Hepatocyte (in vitro differentiated cells): ENCODE data around the gene FAM24B. TPM values are rescaled to one million over a fixed set of nuclear protein-coding genes. Genes with fewer than 3 reads are reported as not detected.

Source experiments
- DNase-seq: peaks from one replicate; pipeline ENCODE4 v3.0.0-alpha.2; 2016; ENCODE audit warnings: low spot score
- H2AFZ ChIP-seq: fragments of 200-600 bp; sonication (generic); 2 replicates; pipeline ENCODE4 v1.6.0; 2016; ENCODE audit warnings: antibody characterized with exemption, mild to moderate bottlenecking
- H3K27ac ChIP-seq: fragments of 200-600 bp; sonication (generic); 2 replicates; pipeline ENCODE4 v1.5.1; 2016; ENCODE audit warnings: mild to moderate bottlenecking
- H3K27me3 ChIP-seq: fragments of 200-600 bp; sonication (generic); 2 replicates; pipeline ENCODE4 v1.6.1; 2016
- H3K36me3 ChIP-seq: fragments of 200-600 bp; sonication (generic); replicated peaks from 2 replicates; pipeline ENCODE4 v1.5.1; 2016; ENCODE audit warnings: low read depth; ENCODE audit not compliant: insufficient read depth
- H3K4me1 ChIP-seq: fragments of 200-600 bp; sonication (generic); 2 replicates; pipeline ENCODE4 v1.5.1; 2016; ENCODE audit warnings: mild to moderate bottlenecking, moderate library complexity; ENCODE audit not compliant: insufficient read depth
- H3K4me2 ChIP-seq: fragments of 200-600 bp; sonication (generic); 2 replicates; pipeline ENCODE4 v1.6.0; 2016
- H3K4me3 ChIP-seq: fragments of 200-600 bp; sonication (generic); 2 replicates; pipeline ENCODE4 v1.5.1; 2016; ENCODE audit warnings: mild to moderate bottlenecking
- H3K79me2 ChIP-seq: fragments of 200-600 bp; sonication (generic); 2 replicates; pipeline ENCODE4 v1.6.0; 2017; ENCODE audit warnings: mild to moderate bottlenecking
- H3K9me2 ChIP-seq: fragments of 200-600 bp; sonication (generic); replicated peaks from 2 replicates; pipeline ENCODE4 v1.6.0; 2017; ENCODE audit warnings: mild to moderate bottlenecking; ENCODE audit not compliant: insufficient read depth
- H3K9me3 ChIP-seq: fragments of 200-600 bp; sonication (generic); 2 replicates; pipeline ENCODE4 v1.5.1; 2016; ENCODE audit warnings: low read depth, mild to moderate bottlenecking
- H4K20me1 ChIP-seq: fragments of 200-600 bp; sonication (generic); 2 replicates; pipeline ENCODE4 v1.6.0; 2016; ENCODE audit warnings: mild to moderate bottlenecking; ENCODE audit not compliant: insufficient read depth, poor library complexity, severe bottlenecking
- EZH2 ChIP-seq: fragments of 200-600 bp; sonication (generic); IDR thresholded peaks from 2 replicates; pipeline ENCODE4 v1.6.1; 2016; ENCODE audit warnings: antibody characterized with exemption, mild to moderate bottlenecking, borderline replicate concordance
- EZH2phosphoT487 ChIP-seq: fragments of 200-600 bp; sonication (generic); IDR thresholded peaks from one replicate; pipeline ENCODE4 v1.6.1; 2018; ENCODE audit warnings: antibody characterized with exemption, mild to moderate bottlenecking, low read depth, moderate library complexity; ENCODE audit not compliant: unreplicated experiment, severe bottlenecking
- WGBS: methylation state at CpG from one replicate; pipeline ENCODE4 v1.1.6; 2016; ENCODE audit warnings: low lambda C conversion rate; ENCODE audit errors: missing lambda C conversion rate; 5-methylcytosine and 5-hydroxymethylcytosine counted together
- polyA plus RNA-seq: library from polyadenylated mRNA; unstranded; fragments of >200 nt; fragmentation: Nextera tagmentation; extraction: Ambion mirVana; gene quantifications from 2 replicates; pipeline ENCODE4 v1.2.1, GENCODE V29; 2016
- total RNA-seq: library from RNA; depleted of rRNA; stranded (reverse); fragments of >200 nt; gene quantifications from 2 replicates; pipeline ENCODE4 v1.2.3, GENCODE V29; 2014
- TF ChIP-seq, protein P1 (sequence below): fragments of 200-600 bp; sonication (generic); IDR thresholded peaks from 2 replicates; pipeline ENCODE4 v1.5.1; 2016; ENCODE audit warnings: antibody characterized with exemption, mild to moderate bottlenecking; ENCODE audit not compliant: poor library complexity

The FAM24B gene
- total and polyA plus RNA-seq, 2 experiments from 2014 or later = not detected

GRCh38 chr10:122828716-122829255, 50.6 kb downstream of the FAM24B start:
- DNase-seq = no peak
- Histone ChIP-seq H3K4me3 (no peak overlapping the region), H3K9me3 (no peaks in the 10 kb centered on the region), H3K27ac (no peak overlapping the region), H4K20me1 (no peaks in the 10 kb centered on the region), H2AFZ (no peak overlapping the region), H3K9me2 (no peaks in the 10 kb centered on the region), H3K36me3 (no peaks in the 10 kb centered on the region), H3K4me2 (no peak overlapping the region), H3K4me1 (no peaks in the 10 kb centered on the region), H3K79me2 (no peaks in the 10 kb centered on the region), H3K27me3 (peaks cover 4% of the 10 kb centered on the region)
- WGBS = 89% methylated on average over 4 of the region's 4 CpGs
- no peak for TF ChIP-seq EZH2phosphoT487
- TF ChIP-seq, protein P1, sequence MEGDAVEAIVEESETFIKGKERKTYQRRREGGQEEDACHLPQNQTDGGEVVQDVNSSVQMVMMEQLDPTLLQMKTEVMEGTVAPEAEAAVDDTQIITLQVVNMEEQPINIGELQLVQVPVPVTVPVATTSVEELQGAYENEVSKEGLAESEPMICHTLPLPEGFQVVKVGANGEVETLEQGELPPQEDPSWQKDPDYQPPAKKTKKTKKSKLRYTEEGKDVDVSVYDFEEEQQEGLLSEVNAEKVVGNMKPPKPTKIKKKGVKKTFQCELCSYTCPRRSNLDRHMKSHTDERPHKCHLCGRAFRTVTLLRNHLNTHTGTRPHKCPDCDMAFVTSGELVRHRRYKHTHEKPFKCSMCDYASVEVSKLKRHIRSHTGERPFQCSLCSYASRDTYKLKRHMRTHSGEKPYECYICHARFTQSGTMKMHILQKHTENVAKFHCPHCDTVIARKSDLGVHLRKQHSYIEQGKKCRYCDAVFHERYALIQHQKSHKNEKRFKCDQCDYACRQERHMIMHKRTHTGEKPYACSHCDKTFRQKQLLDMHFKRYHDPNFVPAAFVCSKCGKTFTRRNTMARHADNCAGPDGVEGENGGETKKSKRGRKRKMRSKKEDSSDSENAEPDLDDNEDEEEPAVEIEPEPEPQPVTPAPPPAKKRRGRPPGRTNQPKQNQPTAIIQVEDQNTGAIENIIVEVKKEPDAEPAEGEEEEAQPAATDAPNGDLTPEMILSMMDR = no peak

DNA sequence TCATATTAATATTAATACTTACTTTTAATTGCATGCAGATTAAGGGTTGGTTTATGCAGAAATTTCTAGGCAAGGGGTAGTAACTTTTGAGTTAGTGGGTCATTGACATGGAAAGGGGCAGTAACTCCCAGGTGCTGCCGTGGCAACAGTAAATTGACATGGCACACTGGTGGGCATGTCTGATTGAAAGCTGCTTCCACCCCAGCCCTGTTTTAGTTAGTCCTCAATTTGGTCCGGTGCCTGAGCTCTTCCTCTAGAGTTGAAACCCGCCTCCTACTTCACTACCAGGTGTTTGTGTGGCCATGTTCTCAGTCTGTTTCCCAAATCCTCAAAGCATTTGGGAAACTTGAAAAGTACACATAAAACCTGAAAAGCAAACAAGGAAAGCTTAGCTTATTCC, 52.1 kb downstream of the FAM24B start:
- no peak for TF ChIP-seq EZH2phosphoT487
- TF ChIP-seq, protein P1 = no peak
- no peak for TF ChIP-seq EZH2
- H2AFZ ChIP-seq = no peak overlapping the region
- H3K4me1 ChIP-seq = no peaks in the 10 kb centered on the region
- no peaks in the 10 kb centered on the region for H4K20me1 ChIP-seq
- H3K27me3 ChIP-seq = peaks cover 4% of the 10 kb centered on the region
- H3K79me2 ChIP-seq = no peaks in the 10 kb centered on the region
- DNase-seq = no peak
- H3K4me3 ChIP-seq = no peak overlapping the region
- no peaks in the 10 kb centered on the region for H3K9me3 ChIP-seq
- whole genome bisulfite sequencing = 93% methylated on average over 3 of the region's 3 CpGs
- no peaks in the 10 kb centered on the region for H3K36me3 ChIP-seq
- H3K27ac ChIP-seq = no peak overlapping the region
- no peaks in the 10 kb centered on the region for H3K9me2 ChIP-seq
- H3K4me2 ChIP-seq = no peak overlapping the region

DNA sequence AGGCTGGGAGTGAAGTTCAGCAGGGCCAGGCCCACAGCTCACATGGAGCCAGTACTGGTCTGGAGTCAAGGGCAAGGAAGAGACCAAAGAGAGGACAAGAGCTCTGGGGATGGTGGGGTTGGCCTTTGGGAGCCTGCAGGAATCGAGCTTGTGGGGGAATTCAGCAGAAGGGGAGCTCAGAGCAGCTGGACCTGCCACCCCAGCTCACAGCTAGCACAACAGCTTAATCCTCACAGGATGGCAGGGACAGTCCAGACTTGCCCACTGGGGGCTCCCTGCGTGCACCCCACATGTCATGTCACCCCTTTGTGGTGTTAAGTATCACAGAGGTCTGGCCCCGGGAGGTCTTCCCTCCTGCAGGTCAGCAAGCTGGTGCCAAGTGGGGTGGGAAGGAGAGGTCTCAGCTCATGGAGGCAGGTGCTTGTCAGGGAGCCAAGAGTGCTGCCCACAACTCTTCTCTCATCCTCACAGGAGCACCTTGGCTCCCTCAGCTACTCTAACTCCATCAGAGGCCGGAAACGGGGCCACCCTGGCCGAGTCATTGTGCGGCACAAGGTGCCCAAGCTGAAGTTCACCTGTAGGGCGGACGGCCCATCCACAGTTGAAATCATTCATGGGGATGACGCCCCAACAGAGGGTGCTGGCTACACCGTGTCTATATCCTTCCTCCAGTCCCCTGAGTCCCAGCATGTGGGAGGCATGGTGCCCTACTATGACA, 56.2 kb downstream of the FAM24B start:
- Histone ChIP-seq H3K36me3 (no peaks in the 10 kb centered on the region), H4K20me1 (no peaks in the 10 kb centered on the region), H3K9me2 (no peaks in the 10 kb centered on the region), H2AFZ (no peak overlapping the region), H3K79me2 (no peaks in the 10 kb centered on the region), H3K4me1 (no peaks in the 10 kb centered on the region), H3K27me3 (peaks cover 4% of the 10 kb centered on the region), H3K27ac (no peak overlapping the region), H3K4me3 (no peak overlapping the region), H3K4me2 (no peak overlapping the region), H3K9me3 (no peaks in the 10 kb centered on the region)
- no peak for DNase-seq
- TF ChIP-seq EZH2phosphoT487 (no peak), EZH2 (no peak)
- TF ChIP-seq, protein P1 = no peak
- 90% methylated on average over 11 of the region's 11 CpGs for WGBS
